Tibial nerve (tissue), 4 donors: ENCODE data around the gene B4GALNT2. TPM values are rescaled to one million over a fixed set of nuclear protein-coding genes. Genes with fewer than 3 reads are reported as not detected.
A peak's percentile ranks its signal among the peaks of the same experiment; 100 is the strongest.
"Not testable (repeated sequence)": the region's sequence is repeated elsewhere in the genome, so short reads cannot be mapped to it uniquely, and the experiment has no call there.

Experiments
- DNase-seq, 2 donors: peaks; one replicate each; pipeline ENCODE4 v3.0.0-alpha.2; 2019; ENCODE audit warnings: low spot score in 2 of 2
- H3K27ac ChIP-seq, 4 donors: fragments of 200-600 bp; sonication (generic) in 3 of 4; one replicate each; pipeline ENCODE4 v1.5.1; 2017 to 2019; ENCODE audit warnings: mild to moderate bottlenecking in 1 of 4
- H3K27me3 ChIP-seq, 2 donors: fragments of 200-600 bp; sonication (generic) in 1 of 2; one replicate each; pipeline versions ENCODE4 v1.5.1 to v1.6.0; 2017 to 2019
- H3K36me3 ChIP-seq, 3 donors: fragments of 200-600 bp; sonication (generic); one replicate each; pipeline ENCODE4 v1.5.1; 2018 to 2019
- H3K4me1 ChIP-seq, 4 donors: fragments of 200-600 bp; sonication (generic) in 3 of 4; one replicate each; pipeline ENCODE4 v1.5.1; 2017 to 2019
- H3K4me3 ChIP-seq, 4 donors: fragments of 200-600 bp; sonication (generic) in 3 of 4; one replicate each; pipeline ENCODE4 v1.5.1; 2017 to 2019; ENCODE audit warnings: mild to moderate bottlenecking in 1 of 4, moderate library complexity in 1 of 4
- H3K9me3 ChIP-seq, 4 donors: fragments of 200-600 bp; sonication (generic) in 3 of 4; one replicate each; pipeline ENCODE4 v1.5.1; 2017 to 2019
- EP300 ChIP-seq, 2 donors: sonication (generic); formaldehyde crosslinking; IDR thresholded peaks; one replicate each; pipeline ENCODE4 v1.6.1; 2017; ENCODE audit warnings: antibody characterized with exemption in 2 of 2, mild to moderate bottlenecking in 1 of 2
- POLR2A ChIP-seq, 2 donors: fragments of 450-650 bp; IDR thresholded peaks; one replicate each; pipeline ENCODE4 v1.6.1; 2017; ENCODE audit warnings: antibody characterized with exemption in 2 of 2, mild to moderate bottlenecking in 2 of 2, moderate library complexity in 2 of 2
- WGBS, 2 donors: methylation state at CpG; one replicate each; pipeline ENCODE4 v1.1.5; 2018; 5-methylcytosine and 5-hydroxymethylcytosine counted together
- total RNA-seq, 4 donors: library from RNA; depleted of rRNA; stranded (reverse); fragments of >200 nt; gene quantifications; one replicate each; pipeline ENCODE4 v1.1.0, GENCODE V29; 2016
- TF ChIP-seq, protein P1 (sequence below), 5 experiments: fragments of 200-600 bp in 3 of 5; fragments of 450-650 bp in 2 of 5; sonication (generic) in 3 of 5; IDR thresholded peaks; one replicate each; pipeline ENCODE4 v1.5.1; 2016 to 2019; ENCODE audit warnings: antibody characterized with exemption in 5 of 5, mild to moderate bottlenecking in 3 of 5, moderate library complexity in 2 of 5

Gene B4GALNT2
- total RNA-seq, 4 donors from 2014 or later: not detected

DNA sequence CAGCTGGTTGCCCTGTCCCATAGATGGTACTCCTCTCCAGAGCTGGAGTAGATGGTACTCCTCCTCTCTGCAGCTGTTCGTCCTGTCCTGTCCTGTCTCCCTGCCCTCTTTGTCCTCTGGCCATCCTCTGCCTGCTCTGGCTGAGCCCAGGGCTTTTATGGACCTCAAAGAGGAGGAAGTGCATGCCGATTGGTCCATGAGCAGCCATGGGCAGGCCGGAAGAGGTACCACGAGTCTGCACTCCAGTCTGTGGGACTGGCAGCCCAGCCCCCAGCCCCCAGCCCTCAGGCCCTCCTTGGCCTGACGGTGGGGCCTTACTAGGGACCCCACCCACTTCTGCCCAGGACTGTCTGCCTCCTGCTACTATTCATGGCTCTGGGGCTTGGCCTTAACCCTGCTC, 50.8 kb downstream of the B4GALNT2 start:
- H3K27me3 ChIP-seq: no peaks in the 10 kb centered on the region
- no peak for DNase-seq
- no peak overlapping the region for H3K27ac ChIP-seq
- H3K4me1 ChIP-seq: no peaks in the 10 kb centered on the region
- H3K9me3 ChIP-seq: peaks cover 0 to 4% (median 0%) of the 10 kb centered on the region in 4 donors
- no peaks in the 10 kb centered on the region for H3K36me3 ChIP-seq
- WGBS, 2 donors: 83 to 89% methylated on average over 4 to 5 of the region's 5 CpGs
- TF ChIP-seq EP300 (IDR thresholded peaks at IDR 0.05) (no peak), POLR2A (IDR thresholded peaks at IDR 0.05) (no peak)
- TF ChIP-seq, protein P1, sequence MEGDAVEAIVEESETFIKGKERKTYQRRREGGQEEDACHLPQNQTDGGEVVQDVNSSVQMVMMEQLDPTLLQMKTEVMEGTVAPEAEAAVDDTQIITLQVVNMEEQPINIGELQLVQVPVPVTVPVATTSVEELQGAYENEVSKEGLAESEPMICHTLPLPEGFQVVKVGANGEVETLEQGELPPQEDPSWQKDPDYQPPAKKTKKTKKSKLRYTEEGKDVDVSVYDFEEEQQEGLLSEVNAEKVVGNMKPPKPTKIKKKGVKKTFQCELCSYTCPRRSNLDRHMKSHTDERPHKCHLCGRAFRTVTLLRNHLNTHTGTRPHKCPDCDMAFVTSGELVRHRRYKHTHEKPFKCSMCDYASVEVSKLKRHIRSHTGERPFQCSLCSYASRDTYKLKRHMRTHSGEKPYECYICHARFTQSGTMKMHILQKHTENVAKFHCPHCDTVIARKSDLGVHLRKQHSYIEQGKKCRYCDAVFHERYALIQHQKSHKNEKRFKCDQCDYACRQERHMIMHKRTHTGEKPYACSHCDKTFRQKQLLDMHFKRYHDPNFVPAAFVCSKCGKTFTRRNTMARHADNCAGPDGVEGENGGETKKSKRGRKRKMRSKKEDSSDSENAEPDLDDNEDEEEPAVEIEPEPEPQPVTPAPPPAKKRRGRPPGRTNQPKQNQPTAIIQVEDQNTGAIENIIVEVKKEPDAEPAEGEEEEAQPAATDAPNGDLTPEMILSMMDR (IDR thresholded peaks at IDR 0.05): no peak
- H3K4me3 ChIP-seq: no peak overlapping the region

- Histone ChIP-seq H3K27me3 (no peaks in the 10 kb centered on the region), H3K4me1 (no peaks in the 10 kb centered on the region), H3K36me3 (no peaks in the 10 kb centered on the region), H3K4me3 (no peak overlapping the region), H3K9me3 (peaks cover 0 to 4% (median 0%) of the 10 kb centered on the region in 4 donors), H3K27ac (no peak overlapping the region)
- WGBS, 2 donors: 88% methylated on average over 7 of the region's 7 CpGs; no CpG with 5 or more reads in 1 of the 2 donors
- DNase-seq: no peak
- TF ChIP-seq EP300 (IDR thresholded peaks at IDR 0.05) (no peak), POLR2A (IDR thresholded peaks at IDR 0.05) (no peak)
- TF ChIP-seq, protein P1 (IDR thresholded peaks at IDR 0.05): no peak
Observed at GRCh38 chr17:49183801-49184200, 51.2 kb downstream of the B4GALNT2 start.

DNA sequence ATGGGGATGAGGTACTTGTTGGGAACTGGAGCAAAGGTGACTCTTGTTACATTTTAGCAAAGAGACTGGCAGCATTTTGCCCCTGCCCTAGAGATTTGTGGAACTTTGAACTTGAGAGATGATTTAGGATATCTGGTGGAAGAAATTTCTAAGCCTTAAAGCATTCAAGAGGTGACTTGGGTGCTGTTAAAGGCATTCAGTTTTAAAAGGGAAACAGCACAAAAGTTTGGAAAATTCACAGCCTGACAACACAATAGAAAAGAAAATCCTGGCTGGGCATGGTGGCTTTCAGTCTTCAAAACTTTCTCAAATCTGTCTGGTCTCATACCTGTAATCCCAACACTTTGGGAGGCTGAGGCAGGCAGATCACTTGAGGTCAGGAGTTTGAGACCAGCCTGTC, 52.0 kb downstream of the B4GALNT2 start:
- H3K27ac ChIP-seq, H3K4me3 ChIP-seq, H3K9me3 ChIP-seq, H3K27me3 ChIP-seq, DNase-seq, H3K36me3 ChIP-seq, H3K4me1 ChIP-seq: not testable (repeated sequence)

GRCh38 chr17:49185381-49185780, 52.8 kb downstream of the B4GALNT2 start:
- not testable (repeated sequence) for H3K4me1 ChIP-seq, H3K36me3 ChIP-seq, H3K9me3 ChIP-seq, H3K27me3 ChIP-seq, H3K4me3 ChIP-seq, DNase-seq, H3K27ac ChIP-seq
- whole genome bisulfite sequencing, 2 donors: 95 to 100% methylated on average over 1 of the region's 1 CpG

GRCh38 chr17:49187301-49187700, 54.7 kb downstream of the B4GALNT2 start:
- H3K4me3 ChIP-seq: no peak overlapping the region
- no peak for TF ChIP-seq EP300 (IDR thresholded peaks at IDR 0.05)
- TF ChIP-seq POLR2A (IDR thresholded peaks at IDR 0.05): no peak
- TF ChIP-seq, protein P1 (IDR thresholded peaks at IDR 0.05): no peak
- DNase-seq: no peak
- no peaks in the 10 kb centered on the region for H3K27me3 ChIP-seq
- H3K4me1 ChIP-seq: peaks cover 0 to 3% (median 0%) of the 10 kb centered on the region in 4 donors
- peaks cover 0 to 4% (median 0%) of the 10 kb centered on the region in 4 donors for H3K9me3 ChIP-seq
- H3K27ac ChIP-seq: no peak overlapping the region
- H3K36me3 ChIP-seq: no peaks in the 10 kb centered on the region
- WGBS, 2 donors: 88 to 89% methylated on average over 3 of the region's 3 CpGs

DNA sequence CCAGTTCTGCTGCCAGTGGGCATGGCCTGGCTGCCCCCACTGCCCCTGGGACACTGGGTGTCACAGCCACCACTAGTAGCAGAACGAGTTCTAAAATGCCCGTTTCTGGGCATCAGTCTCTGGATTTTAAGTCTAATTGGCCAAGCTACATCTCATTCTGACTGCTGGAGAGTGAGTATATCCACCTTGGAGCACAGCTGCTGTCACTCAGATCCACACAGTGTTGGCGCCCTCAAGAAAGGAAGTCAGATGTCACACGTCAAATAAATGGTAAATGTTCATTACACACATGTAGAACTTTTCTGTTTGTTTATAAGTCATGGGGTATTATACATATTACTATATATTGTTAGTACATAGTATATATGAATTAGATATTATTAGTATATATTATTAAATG, 58.4 kb downstream of the B4GALNT2 start:
- WGBS, 2 donors: 62 to 77% methylated on average over 3 to 4 of the region's 4 CpGs
- no peaks in the 10 kb centered on the region for H3K36me3 ChIP-seq
- no peaks in the 10 kb centered on the region for H3K27me3 ChIP-seq
- peak overlapping the region in 1 of 4 donors; percentile 95 for H3K27ac ChIP-seq
- H3K9me3 ChIP-seq: no peaks in the 10 kb centered on the region
- TF ChIP-seq, protein P1 (IDR thresholded peaks at IDR 0.05): no peak
- TF ChIP-seq POLR2A (IDR thresholded peaks at IDR 0.05) (no peak), EP300 (IDR thresholded peaks at IDR 0.05) (no peak)
- H3K4me1 ChIP-seq: peaks cover 0 to 7% (median 0%) of the 10 kb centered on the region in 4 donors
- no peak for DNase-seq
- no peak overlapping the region for H3K4me3 ChIP-seq
